Measurements from ENCODE around the gene FOSB.

- TF ChIP-seq ZBTB33 (CRISPR knock-in tag; IDR thresholded peaks at IDR 0.05) (0 out of 2 replicates have a peak, but pooled peaks have one; percentile 16), E2F1 (CRISPR knock-in tag; IDR thresholded peaks at IDR 0.05) (0 out of 2 replicates have a peak, but pooled peaks have one; percentile 37), TARDBP (IDR thresholded peaks at IDR 0.05) (no peak), CTCF (IDR thresholded peaks at IDR 0.05 in 2 of 3, conservative IDR thresholded peaks at IDR 0.05 in 1 of 3; ENCODE audit: insufficient read depth in 2 of 3, low read depth in 1 of 3, low read length in 3 of 3) (no peak)
Measured at GRCh38 chr19:45442408-45442777, 25.4 kb upstream of the FOSB start.
